Activated naive CD4-positive, alpha-beta T cell treated with anti-CD3 and anti-CD28 coated beads, Interleukin-2, amount 50 U/mL, for 72 hours (primary cell): ENCODE data around the gene TYR. TPM values are rescaled to one million over a fixed set of nuclear protein-coding genes. Genes with fewer than 3 reads are reported as not detected.
"Not testable (repeated sequence)": the region's sequence is repeated elsewhere in the genome, so short reads cannot be mapped to it uniquely, and the experiment has no call there.

Experiments
- ATAC-seq, 2 donors: fragments of 150-1000 bp; cut with Tn5 transposase; 2 replicates each; pipeline ENCODE4 v1.10.0; 2021; ENCODE audit warnings: mild to moderate bottlenecking in 2 of 2, moderate library complexity in 2 of 2
- DNase-seq, 2 donors: peaks; one replicate each; pipeline ENCODE4 v3.0.0; 2021 to 2022; ENCODE audit warnings: low spot score in 2 of 2
- H3K27ac Mint-ChIP-seq, 2 donors: one replicate each; pipeline ENCODE4 v1.8.0; 2022; ENCODE audit warnings: mild to moderate bottlenecking in 2 of 2, mixed read lengths in 2 of 2
- H3K36me3 Mint-ChIP-seq, 2 donors: one replicate each; pipeline ENCODE4 v1.8.0; 2022; ENCODE audit warnings: mixed read lengths in 2 of 2
- H3K9me3 Mint-ChIP-seq, 2 donors: one replicate each; pipeline ENCODE4 v1.8.0; 2022; ENCODE audit warnings: mixed read lengths in 2 of 2
- total RNA-seq, 2 donors: library from RNA; stranded (reverse); gene quantifications; one replicate each; pipeline ENCODE4 v1.2.3, GENCODE V29; 2022

TYR gene
- total RNA-seq, 2 donors from 2014 or later: not detected

DNA sequence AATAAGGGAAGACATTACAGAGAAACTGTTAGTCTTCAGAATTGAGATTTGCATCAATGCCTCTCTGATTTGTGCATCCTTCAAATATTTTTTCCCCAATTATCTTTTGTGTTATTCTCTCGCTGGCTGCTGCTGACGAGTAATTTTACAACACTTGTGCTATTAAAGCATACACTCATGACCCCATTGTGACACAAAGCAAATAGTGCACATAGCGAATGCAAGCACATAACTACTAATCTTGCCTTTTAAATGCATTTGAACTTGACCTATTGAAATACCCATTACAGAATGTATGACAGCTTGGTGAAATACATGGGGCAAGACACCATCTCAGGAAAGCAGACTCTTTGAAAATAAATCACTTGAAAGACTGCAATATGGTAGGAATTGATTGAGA is 132.9 kb downstream of the TYR start:
- H3K27ac Mint-ChIP-seq, H3K36me3 Mint-ChIP-seq, ATAC-seq, DNase-seq, H3K9me3 Mint-ChIP-seq: not testable (repeated sequence)

DNA sequence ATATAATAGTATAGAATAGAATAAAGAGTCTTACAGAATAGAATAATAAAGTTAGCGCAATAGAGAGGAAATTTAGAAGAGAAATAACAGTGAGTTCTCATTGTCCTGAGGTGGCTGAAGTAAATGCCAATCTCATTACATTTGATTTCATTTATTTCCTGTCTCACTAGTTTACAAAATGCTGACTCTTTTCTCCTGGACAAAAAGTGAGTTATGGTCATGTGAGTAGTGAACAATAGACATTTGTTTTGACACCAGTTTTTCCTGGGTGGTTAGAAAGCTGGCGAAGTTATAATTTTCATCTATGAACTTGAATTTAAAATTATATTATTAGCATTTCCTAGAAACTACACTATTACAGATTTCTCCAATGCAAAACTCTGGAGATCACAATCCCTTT is 143.7 kb downstream of the TYR start:
- Mint-ChIP-seq H3K36me3 (peaks cover 0 to 6% of the 10 kb centered on the region in 2 donors), H3K27ac (no peak overlapping the region), H3K9me3 (peaks cover 3 to 4% of the 10 kb centered on the region in 2 donors)
- no peak for ATAC-seq
- no peak for DNase-seq

DNA sequence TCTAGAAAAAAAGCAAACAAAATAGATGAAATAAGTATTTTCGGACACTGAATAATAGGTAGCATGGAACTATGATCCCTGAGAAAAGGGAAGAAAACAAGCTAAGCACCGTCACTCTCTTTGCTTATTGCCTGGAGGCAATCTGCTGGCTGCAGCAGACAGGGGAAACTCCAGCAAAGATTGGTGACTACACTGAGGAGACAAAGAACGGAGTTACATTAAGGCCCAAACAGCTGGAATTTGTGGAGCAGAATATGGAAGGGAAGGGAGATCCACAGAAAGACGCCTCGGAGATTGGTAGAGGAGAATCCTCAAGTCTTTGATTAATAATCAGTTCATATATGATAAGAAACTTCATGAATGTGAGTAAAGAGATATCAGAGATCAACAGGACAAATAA is 150.2 kb downstream of the TYR start:
- Mint-ChIP-seq H3K36me3 (no peaks in the 10 kb centered on the region), H3K27ac (no peak overlapping the region), H3K9me3 (no peaks in the 10 kb centered on the region)
- ATAC-seq: no peak
- no peak for DNase-seq

DNA sequence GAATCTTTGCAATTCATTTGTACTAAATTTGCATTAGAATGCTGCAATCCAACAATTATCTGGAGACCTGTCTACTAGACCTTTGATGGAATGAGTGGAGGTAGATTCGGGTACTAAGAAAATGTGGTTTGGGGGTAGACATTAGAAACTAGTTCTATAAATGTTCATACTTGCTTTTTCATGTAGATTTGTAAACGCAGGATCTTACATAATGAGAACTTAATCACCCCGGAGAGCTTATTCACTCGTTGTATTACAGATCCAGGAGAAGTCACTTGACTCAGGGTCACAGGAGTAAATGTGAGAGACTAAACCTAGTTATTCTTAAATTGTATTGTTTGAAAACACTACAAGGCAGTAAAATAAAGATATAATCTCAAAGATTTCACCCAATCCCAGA is 154.3 kb downstream of the TYR start:
- not testable (repeated sequence) for DNase-seq, ATAC-seq, H3K27ac Mint-ChIP-seq, H3K36me3 Mint-ChIP-seq, H3K9me3 Mint-ChIP-seq

DNA sequence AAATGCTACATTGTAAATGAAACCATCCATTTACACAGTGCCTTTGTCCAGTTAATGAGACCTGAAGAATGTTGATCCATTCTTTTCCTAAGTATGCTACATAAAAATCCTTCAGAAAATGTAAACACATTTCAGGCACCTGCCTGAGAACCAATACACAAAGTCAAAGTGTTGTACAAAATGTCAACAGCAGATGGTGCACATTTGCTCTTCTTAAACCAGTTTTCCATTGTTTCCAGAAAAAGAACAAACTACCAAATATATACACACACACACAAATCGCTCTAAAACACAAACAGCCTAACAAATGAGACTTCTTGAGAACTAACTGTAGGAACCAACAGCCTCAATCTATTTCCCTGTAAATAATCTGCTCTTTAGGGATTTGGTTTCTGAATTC is 156.0 kb downstream of the TYR start:
- H3K27ac Mint-ChIP-seq, ATAC-seq: not testable (repeated sequence)

DNA sequence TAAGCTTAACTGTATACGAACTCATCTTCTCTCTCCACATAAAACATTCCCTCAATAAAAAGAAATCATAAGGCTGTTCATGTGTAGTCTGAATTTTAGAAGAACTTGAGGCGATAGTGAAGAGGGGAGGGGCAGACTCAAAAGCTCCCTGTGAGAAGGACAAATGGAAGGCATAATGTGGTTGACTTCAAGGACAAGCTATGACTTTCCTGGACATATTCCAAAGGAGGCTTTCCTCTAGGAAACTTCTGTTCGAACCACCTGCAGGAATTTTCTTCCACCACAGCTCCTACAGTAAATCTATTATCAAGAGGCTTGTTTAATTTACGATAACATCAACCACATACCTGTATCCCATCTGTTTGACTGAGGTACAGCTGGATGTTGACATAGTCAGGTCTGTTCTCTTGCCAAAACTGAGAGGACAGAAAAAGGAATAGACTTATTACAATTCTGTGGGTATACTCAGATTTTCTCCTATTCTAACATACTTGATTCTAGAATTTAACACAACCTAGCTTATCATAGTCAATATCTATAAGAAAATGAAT is 159.5 kb downstream of the TYR start:
- not testable (repeated sequence) for ATAC-seq, H3K36me3 Mint-ChIP-seq, H3K9me3 Mint-ChIP-seq, DNase-seq, H3K27ac Mint-ChIP-seq

More for the DNA sequence above, 156.0 kb downstream of the TYR start:
- DNase-seq, H3K9me3 Mint-ChIP-seq, H3K36me3 Mint-ChIP-seq: not testable (repeated sequence)

DNA sequence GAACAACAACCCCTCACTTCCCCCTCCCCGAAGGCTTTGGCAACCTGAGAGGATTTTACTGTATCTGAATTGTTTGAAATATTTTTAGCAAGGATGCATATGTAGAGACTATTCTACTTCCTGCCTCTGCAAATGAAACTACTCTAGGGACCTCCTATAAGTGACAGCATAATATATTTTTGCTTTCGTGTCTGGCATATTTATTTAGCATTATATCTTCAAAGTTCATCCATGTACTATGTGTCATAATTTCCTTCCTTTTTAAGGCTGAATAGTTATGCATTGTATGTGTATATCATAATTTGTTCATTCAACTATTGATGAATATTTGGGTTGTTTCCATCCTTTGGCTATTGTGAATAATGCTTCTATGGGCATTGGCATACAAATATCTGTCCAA is 160.4 kb downstream of the TYR start:
- DNase-seq, ATAC-seq, H3K9me3 Mint-ChIP-seq, H3K27ac Mint-ChIP-seq, H3K36me3 Mint-ChIP-seq: not testable (repeated sequence)

GRCh38 chr11:89340450-89340849 is 162.8 kb downstream of the TYR start:
- DNase-seq, ATAC-seq, H3K9me3 Mint-ChIP-seq, H3K27ac Mint-ChIP-seq, H3K36me3 Mint-ChIP-seq: not testable (repeated sequence)

- not testable (repeated sequence) for ATAC-seq, DNase-seq, H3K9me3 Mint-ChIP-seq, H3K27ac Mint-ChIP-seq, H3K36me3 Mint-ChIP-seq
These were observed 165.4 kb downstream of the TYR start for GRCh38 chr11:89342880-89343572.

Other genes starting within 250 kb of the TYR start
- not detected for gene GRM5, start 111.9 kb upstream of the TYR start, total RNA-seq